ENCODE measurements around the gene LIMCH1.

LIMCH1 gene

DNA sequence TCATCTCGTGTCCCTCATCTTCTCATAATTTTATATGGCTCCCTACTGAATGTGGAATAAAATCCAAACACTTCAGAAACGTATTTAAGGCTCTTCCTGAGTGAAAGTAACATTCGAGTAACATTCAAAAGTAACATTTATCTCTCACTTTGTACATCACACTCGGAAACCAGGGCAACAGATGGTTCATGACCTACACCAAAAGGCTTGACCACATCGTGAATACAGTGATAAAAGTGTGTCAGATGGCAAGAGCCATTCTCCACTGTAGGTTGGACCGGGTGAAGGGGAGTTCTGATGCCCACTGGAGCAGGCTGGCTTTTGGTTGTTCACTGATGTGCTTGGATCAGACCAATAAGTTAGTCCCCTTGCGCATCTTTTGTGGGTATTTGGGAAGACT, 5.6 kb upstream of the LIMCH1 start:
- no peak for DNase-seq (ENCODE audit: low read depth in 2 of 2)

- no peak for DNase-seq (ENCODE audit: low read depth in 2 of 2)
Measured at GRCh38 chr4:41532882-41533281, 5.1 kb upstream of the LIMCH1 start.

GRCh38 chr4:41533680-41534079, 4.3 kb upstream of the LIMCH1 start:
- no peak for DNase-seq (ENCODE audit: low read depth in 2 of 2)

GRCh38 chr4:41534404-41534803, 3.6 kb upstream of the LIMCH1 start:
- DNase-seq (ENCODE audit: low read depth in 2 of 2) = no peak

DNA sequence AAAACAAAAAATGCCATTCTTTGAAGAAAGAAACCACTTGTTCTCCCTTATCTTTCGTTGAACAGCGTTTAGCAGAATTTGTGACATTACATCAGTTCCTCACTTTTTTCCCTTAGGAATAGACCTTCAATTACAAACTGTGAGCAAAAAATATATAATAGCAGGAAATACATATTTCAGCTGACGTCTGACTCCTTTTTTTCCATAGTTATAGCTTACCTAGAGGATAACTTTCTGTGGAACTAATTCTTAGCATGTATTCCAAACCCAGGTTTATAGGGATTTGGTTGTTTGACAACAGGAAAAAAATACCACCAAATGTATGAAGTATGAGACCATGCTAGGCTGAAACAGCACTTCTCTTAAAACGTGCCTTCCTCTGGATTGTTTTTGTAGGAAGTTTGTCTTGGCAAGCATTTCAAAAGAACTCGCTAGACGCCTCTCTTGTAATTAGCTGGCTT, 2.0 kb upstream of the LIMCH1 start:
- no peak for DNase-seq (ENCODE audit: low read depth in 2 of 2)

DNA sequence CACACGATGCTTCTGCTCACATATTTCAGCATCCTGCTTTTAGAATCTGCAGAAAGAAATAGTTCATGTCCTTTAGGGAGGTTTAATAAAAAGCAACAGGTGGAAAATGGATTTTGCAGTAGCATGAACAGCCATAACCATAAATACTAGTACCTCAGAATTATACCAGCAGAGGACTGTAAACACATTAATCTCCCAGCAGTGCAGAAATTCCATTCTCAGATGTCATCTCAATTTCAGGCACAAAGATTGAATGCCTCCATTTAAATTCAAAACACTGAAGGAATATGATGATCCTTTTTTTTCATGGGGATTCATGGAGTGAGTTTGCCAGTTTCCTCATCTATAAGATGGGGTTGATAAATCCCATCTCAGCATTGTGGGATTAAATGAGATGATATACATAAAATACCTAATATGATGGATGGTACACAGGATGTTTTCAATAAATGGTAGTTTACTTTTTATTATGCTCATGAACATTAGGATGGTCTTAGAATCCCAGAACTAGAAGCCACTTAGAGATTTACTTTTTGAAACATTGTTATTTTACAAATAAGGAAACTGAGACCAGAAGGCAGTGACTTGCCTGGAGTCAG, 566 bp upstream of the LIMCH1 start:
- no peak for DNase-seq (ENCODE audit: low read depth in 2 of 2)

DNA sequence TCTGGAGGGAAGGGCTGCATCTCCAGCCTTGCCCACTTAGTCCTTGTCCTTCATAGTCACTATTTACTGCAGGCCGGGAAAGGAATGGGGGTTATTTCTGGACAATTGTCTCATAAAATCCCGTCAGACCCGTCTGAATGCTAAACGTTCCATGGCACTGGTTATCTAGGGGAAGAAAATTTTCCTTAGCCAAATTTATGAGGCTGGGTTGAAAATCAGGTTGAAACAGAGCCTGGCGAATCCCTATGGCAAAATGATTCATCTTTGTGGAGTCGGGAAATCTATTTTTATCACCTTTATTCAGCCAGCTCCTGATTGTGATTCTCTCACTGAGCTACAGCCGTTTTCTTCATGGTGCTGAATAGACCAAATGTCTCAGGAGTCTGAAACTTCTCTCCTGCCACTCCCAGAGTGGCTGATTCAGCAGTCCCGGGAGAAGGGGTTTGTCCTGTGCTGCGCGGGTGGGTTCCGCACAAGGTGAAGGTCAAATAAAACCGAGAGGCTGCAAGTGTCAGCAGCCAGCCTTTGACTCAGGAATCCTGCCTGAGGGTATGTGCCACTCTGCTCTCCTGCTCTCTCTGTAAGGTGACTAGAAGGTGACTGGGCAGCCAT, 1.0 kb downstream of the LIMCH1 start:
- DNase-seq (ENCODE audit: low read depth in 2 of 2) = no peak

DNA sequence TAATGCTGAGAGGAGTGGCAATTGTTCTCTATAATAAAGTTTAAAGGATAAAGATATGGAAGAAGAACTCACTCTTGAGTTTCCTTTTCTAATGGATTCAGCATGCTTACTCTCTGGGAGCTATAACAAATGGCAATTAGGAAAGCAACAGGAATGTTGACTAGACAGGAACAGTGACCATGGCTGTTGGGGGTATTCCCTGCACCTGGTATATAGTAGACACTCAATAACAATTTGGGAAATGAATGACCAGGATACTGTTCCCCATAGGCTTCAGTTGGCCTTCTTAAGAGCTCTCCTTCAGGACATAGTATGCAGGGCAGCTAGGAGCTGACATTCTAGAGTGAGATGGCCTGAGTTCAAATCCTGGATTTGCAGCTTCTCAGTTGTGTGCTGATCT, 1.8 kb downstream of the LIMCH1 start:
- no peak for DNase-seq (ENCODE audit: low read depth in 2 of 2)

GRCh38 chr4:41540687-41541086, 2.7 kb downstream of the LIMCH1 start:
- DNase-seq (ENCODE audit: low read depth in 2 of 2) = no peak

DNA sequence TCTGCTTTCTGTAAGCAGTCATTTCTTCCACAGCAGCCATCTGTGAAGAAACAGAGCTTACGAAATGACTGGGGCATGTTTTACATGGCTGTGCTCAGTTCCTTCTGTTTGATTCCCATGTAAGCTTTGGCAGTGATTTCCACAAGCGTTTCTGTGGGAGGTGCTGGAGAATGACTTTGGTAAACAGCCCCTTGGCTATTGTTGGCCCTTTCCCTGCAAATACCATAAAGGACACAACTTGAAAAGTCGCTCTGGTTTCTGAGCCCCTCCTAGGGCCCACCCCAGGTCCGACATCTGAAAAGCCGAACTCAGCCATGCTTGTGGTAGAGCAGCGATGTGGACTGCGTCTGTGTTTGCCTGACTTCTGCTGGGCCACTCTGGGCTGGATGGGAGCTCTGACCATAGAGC, 3.7 kb downstream of the LIMCH1 start:
- no peak for DNase-seq (ENCODE audit: low read depth in 2 of 2)

GRCh38 chr4:41542526-41543275, 4.7 kb downstream of the LIMCH1 start:
- no peak for DNase-seq (ENCODE audit: low read depth in 2 of 2)

GRCh38 chr4:41545238-41545637, 7.3 kb downstream of the LIMCH1 start:
- no peak for DNase-seq (ENCODE audit: low read depth in 2 of 2)

- DNase-seq (ENCODE audit: low read depth in 2 of 2) = no peak
Measured at GRCh38 chr4:41546638-41547037, 8.7 kb downstream of the LIMCH1 start.

DNA sequence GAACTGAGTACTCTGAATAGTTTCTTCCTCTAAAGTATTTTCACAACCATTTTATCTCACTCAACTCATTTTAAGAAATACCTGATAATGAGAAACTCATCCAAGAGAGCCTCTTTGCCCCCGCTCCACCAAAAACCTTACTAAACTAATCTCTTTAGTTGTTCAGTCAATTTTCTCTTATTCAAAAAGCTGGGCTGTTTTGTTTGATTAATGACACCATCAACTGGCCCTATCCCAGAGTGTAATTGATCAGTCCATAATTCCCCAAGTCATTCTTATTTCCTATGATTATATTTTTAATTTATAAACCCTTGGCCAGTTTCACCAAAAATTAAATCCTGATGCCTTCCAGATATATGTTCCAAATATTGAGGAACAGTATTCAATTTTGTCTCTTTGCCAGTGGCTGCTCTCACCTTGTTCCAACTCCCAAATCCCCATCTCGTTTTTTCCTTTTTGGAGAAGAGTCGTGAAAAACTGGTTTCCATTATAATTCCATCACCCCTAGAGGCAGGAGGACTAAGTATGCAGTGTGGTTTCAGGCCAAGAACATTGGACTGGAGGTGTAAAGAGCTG, 10.4 kb downstream of the LIMCH1 start:
- no peak for DNase-seq (ENCODE audit: low read depth in 2 of 2)

DNA sequence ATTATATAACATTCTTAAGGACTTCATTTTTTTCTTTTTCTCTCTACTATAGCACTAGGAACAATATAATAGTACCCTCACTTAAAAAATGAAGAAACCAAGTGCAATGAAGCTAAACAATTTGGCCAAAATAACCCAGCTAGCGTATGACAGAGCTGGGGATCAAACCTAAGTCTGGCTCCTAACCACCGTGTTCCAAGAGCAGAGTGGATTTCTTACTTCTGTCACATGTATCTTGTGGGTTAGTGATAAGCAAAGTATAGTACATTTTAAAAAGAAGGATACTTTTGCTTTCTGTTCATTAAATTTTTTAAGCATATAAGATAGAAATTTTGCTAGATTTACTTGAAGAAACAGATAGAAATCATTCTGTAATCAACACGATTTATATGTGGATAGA, 11.5 kb downstream of the LIMCH1 start:
- no peak for DNase-seq (ENCODE audit: low read depth in 2 of 2)

- no peak for DNase-seq (ENCODE audit: low read depth in 2 of 2)
Measured at GRCh38 chr4:41550308-41550707, 12.4 kb downstream of the LIMCH1 start.

- DNase-seq (ENCODE audit: low read depth in 2 of 2) = no peak
Measured at GRCh38 chr4:41551536-41551935, 13.6 kb downstream of the LIMCH1 start.

GRCh38 chr4:41554905-41555304, 16.9 kb downstream of the LIMCH1 start:
- DNase-seq (ENCODE audit: low read depth in 2 of 2) = no peak

DNA sequence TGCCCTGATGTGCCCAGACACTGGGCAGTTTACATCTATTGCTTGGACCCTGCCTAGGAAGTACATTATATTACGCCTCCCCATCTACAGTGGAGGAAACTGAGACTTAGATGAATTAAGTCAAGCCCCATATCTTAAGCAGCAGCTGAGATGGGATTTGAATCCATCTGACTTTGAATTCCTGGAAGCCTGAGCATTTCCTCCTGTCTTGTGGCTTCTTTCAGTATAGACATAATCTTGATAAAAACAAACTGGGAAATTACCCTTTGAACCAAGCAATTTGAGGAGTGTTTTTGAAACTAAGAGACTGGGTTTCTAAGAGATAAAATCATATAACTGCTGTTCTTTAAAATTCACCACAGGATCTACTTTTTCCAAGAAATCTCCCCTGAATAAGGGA, 18.6 kb downstream of the LIMCH1 start:
- DNase-seq (ENCODE audit: low read depth in 2 of 2) = no peak

GRCh38 chr4:41559940-41560516, 22.1 kb downstream of the LIMCH1 start:
- DNase-seq (ENCODE audit: low read depth in 2 of 2) = no peak

- DNase-seq (ENCODE audit: low read depth in 2 of 2) = no peak
Measured at GRCh38 chr4:41561244-41561643, 23.3 kb downstream of the LIMCH1 start.

DNA sequence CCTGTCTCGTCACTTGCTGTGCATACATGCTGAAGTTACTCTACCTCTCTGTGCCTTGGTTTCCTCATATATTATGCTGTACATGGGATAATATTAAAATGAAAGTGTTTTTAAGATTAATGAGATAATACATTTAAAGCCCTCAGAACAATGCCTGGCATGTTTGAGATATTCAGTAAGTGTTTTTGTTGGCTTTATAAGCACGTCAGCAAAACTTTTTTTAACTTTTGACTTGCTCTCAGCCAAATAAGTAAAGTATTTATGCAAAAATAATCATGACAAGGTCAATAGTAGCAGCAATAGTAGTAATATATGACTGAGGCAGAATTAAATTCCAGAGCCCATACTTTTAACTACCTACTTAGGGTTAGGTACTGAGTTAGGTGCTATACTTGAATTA, 29.2 kb downstream of the LIMCH1 start:
- no peak for DNase-seq (ENCODE audit: low read depth in 2 of 2)

DNA sequence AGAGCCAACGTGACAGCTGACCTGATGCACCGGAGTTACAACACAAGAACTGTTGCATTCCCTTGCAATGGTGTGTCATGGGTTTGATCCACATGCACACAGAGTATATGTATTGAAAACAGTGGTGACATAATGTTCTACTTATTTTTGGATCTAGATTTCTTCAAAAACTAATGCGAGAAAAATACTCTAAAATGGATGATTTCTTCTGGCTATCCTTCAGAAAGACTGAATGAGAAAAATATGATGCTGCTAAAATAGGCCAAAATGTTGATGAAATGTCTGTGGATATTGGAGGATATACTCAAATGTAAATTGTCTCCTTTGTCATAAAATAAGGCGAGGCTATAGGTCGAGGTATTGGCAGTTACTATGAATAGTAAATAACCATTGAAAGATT, 30.4 kb downstream of the LIMCH1 start:
- DNase-seq (ENCODE audit: low read depth in 2 of 2) = no peak
